Right ventricle myocardium inferior (tissue), 1 donor: ENCODE results near the gene ASMT. TPM values are rescaled to one million over a fixed set of nuclear protein-coding genes. Genes with fewer than 3 reads are reported as not detected.
"Not testable (repeated sequence)": the region's sequence is repeated elsewhere in the genome, so short reads cannot be mapped to it uniquely, and the experiment has no call there.

Experiments used
- ATAC-seq: fragments of 200-7000 bp; cut with Tn5 transposase; one replicate; pipeline ENCODE4 v1.9.1; 2020; ENCODE audit warnings: mild to moderate bottlenecking, moderate library complexity
- DNase-seq: peaks from one replicate; pipeline ENCODE4 v3.0.0; 2021; ENCODE audit errors: missing footprints
- intact Hi-C: fragments of 100-400 bp; cut with DNase I; formaldehyde crosslinking; loops from one replicate; pipeline ENCODE4 v1.11.0; 2022
- long read RNA-seq: library from polyadenylated mRNA; unstranded; transcript quantifications from one replicate; pipeline ENCODE4 v2.0.0, GENCODE V29; 2021
- total RNA-seq: library from RNA; stranded (reverse); fragmentation: NEBNext Ultra II Directional; extraction: Animal tissue kit (Norgen Biotek cat#: 25700); gene quantifications from one replicate; pipeline ENCODE4 v1.2.1, GENCODE V29; 2021
- donor health status: DM: no; HTN: yes; CAD: no; lungs with severe emphysema.

Gene ASMT, protein sequence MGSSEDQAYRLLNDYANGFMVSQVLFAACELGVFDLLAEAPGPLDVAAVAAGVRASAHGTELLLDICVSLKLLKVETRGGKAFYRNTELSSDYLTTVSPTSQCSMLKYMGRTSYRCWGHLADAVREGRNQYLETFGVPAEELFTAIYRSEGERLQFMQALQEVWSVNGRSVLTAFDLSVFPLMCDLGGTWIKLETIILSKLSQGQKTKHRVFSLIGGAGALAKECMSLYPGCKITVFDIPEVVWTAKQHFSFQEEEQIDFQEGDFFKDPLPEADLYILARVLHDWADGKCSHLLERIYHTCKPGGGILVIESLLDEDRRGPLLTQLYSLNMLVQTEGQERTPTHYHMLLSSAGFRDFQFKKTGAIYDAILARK
- total RNA-seq, result not detected
- long read RNA-seq, result 0 reads

DNA sequence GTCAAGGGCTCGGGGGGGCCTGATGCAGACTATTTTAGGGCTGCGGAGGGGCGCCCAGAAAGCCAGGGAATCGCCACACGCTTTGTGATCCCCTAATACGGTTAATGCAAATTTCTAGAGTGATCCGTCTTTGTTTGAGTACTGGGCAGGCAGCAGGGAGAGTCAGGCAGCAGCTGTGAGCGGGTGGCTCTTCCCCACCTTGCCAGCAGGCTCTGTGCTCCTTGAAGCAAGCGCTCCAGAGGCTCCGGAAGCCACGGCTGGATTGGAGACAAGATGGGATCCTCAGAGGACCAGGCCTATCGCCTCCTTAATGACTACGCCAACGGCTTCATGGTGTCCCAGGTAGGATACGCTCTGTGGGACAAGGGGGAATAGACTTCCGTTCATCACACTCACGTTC lies at the start of gene ASMT:
Gene ASMT (plus strand): TSS at position 133 of the 400 bp plus-strand sequence. CDS start 141 bp downstream, at position 274.
- intact Hi-C loops, result no loop called here
- ATAC-seq (no peak), DNase-seq (peak; percentile 39)

DNA sequence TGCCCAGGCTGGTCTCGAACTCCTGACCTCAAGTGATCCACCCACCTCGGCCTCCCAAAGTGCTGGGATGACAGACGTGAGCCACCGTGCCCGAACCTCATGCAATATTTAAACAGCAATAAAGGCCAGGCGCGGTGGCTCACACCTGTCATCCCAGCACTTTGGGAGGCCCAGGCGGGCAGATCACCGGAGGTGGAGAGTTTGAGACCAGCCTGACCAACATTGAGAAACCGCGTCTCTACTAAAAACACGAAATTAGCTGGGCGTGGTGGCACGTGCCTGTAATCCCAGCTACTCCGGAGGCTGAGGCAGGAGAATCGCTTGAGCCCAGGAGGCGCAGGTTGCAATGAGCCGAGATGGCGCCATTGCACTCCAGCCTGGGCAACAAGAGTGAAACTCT lies 40.7 kb upstream of the ASMT start:
- ATAC-seq, DNase-seq, intact Hi-C loops: not testable (repeated sequence)

DNA sequence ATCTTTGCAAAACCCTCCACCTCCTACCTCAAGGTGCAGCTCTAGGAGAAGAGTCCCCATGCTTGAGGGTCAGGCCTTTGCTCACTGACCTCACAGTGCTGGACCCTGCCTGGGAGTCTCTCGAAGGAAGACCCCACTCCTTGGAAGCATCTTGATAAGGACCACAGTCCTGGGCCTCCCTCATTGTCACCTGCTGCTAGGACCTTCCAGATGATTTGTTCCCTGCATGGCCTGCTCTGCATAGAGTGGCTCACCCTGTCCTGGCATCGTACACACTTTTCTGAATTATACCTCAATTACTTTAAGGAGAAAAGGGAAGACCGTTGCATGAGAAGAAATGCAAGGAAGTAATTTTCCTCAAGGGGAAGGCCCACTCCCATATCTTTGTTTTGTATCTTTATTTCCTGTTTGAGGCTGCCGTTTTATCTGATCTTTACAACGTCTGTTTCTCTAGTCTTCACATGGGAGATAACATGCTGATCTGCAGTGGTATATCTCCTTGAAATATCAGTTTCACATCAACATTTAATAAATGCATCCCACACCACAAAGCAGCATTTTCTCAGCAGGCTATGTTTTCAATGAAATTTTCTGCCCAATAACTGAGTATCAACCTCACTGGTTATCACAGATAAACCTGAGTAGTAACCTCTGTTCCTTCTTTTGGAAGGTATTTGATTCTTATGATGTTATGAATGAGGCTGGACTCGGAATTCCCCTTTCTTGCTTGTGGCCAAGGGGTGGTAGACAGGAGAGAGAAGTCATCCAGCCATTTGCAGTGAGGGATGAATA lies 38.5 kb upstream of the ASMT start:
- DNase-seq, result no peak
- intact Hi-C loops, result no loop called here
- no peak for ATAC-seq

DNA sequence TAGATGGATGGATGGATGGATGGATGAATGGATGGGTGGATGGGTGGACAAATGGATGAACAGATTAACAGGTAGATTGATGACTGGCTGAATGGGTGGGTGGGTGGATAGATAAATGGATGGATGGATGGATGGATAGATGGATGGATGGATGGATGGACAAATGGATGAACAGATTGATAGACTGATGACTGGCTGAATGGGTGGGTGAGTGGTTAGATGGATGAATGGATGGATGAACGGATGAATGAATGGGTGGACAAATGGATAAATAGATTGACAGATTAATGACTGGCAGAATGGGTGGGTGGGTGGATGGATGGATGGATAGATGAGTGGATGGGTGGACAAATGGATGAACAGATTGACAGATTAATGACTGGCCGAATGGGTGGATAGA lies 37.0 kb upstream of the ASMT start:
- ATAC-seq, result no peak
- no peak for DNase-seq
- intact Hi-C loops, result no loop called here

DNA sequence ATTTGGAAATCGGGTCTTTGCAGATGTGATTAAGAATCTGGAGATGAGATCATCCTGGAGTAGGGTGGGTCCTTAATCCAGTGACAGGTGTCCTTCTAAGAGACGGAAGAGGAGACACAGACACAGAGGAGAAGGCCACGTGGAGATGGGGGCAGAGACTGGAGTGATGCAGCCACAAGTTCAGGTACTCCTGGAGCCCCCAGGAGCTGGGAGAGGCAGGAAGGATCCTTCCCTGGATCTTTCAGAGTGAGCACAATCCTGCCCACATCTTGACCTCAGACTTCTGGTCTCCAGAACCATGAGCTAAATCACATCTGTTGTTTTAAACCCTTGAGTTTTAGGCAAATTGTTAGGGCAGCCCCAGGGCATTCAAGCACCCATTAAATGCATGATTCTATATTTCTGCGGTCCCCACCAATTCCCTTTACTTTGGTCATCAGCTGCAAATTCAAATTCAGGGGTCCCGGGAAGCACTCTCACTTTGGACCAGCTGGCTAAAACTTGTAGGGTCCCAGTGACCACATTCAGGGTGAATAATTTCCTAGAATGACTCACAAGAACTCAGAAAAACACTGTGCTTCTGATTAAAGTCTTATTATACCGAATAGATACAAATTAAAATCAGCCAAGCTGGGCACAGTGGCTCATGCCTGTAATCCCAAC lies 36.2 kb upstream of the ASMT start:
- ATAC-seq (no peak), DNase-seq (no peak)
- intact Hi-C loops, result no loop called here

DNA sequence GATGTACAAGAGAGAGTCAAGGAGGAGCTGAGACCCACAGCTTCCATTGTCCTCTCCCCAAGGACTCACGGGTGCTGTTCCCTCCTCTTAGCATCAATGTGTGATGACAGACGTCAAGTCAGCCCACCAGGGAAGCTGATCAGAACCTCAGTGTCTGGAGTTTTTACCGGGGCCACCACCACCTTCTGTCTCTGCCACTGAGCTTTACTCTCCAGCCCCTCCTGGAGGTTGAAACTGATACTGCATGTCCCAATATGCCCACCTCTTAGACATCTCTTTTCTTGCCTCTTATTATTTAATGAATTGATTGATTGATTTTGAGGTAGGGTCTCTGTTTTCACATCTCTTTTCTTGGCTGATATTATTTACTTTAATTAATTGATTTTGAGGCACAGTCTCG lies 33.7 kb upstream of the ASMT start:
- intact Hi-C loops, result loop anchor here (2.0 kb wide), 1 partner anchor 126 kb away; no protein-coding TSS in a partner anchor
- no peak for DNase-seq
- peak; percentile 44 for ATAC-seq

DNA sequence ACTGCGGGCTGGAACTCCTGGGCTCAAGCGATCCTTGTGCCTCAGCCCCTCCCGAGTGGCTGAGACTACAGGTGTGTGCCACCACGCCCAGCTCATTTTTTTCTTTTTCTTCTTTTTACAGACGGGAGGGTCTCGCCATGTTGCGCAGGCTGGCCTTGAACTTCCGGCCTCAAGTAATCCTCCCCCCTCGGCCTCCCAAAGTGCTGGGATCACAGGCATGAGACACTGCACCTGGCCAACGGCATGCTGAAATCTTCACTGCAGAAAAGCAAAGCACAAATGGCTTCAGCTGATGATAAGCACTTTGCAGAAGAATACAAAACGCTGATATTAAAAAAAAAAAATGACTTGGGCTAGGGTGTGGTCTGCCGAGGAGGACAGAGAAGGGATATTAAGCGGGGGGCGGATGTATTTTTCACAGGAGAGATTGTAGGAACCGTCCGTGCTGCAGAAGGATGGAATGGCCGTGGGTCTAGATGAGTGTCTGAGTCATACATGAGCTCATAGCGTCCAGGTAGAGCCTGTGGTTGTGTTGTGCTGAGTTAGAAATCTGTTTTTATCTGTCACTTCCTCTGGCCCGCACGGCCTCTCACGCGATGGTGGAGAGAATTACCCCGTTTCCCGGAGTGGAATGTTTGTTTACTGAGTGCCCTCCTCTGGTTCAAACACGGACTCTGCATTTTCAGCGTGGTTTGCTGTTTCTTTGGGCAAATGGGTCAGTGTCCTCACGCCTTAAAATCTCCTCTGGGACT lies 32.0 kb upstream of the ASMT start:
- intact Hi-C loops, result no loop called here
- ATAC-seq (no peak), DNase-seq (no peak)

DNA sequence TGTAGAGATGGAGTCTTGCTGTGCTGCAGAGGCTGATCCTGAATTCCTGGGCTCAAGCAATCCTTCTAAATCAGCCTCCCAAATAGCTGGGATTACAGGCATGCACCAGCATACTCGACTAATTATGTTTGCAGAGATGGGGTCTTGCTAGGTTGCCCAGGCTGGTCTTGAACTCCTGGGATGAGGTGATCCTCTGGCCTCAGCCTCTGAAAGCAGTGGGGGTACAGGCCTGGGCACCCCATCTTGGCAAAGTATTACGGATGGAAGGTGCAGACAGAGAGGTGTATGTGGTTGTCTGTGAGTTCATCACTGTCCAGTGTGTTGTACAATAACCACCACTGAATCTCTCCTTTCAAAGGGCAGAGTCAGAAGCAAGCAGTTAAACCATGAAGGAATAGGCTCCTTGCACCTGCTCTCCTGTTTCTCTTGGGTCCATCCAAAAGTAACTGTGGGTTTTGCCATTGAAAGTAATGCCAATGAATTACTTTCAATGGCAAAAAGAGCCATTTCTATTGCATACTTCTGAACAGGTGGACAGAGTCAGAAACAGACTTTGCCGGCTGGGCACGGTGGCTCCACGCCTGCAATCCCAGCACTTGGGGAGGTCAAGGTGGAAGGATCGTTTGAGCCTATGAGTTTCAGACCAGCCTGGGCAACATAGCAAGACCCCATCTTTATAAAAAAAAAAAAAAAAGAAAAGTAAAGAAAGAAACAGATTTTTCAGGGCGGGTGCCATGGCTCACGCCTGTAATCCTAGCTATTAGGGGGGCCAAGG lies 30.4 kb upstream of the ASMT start:
- intact Hi-C loops, result no loop called here
- DNase-seq (no peak), ATAC-seq (no peak)

DNA sequence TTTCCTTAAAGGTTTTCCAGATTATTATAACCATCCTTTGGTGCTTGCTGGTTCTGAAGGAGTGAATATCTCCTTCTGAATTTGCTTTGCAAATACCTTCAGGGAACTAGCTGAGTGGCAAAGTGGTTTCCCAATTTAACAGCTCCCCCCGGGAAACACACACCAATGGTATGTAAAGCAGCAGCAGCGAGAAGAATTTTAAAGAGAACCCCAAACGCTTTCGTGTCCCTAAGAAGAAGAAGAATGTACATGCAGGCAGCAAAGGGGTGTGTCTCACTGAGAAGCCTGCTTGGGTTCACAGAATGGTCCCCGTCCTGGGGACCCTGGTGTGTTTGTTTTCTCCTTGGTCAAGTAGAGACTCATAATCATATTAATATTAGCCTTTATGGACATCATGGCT lies 27.7 kb upstream of the ASMT start:
- intact Hi-C loops, result no loop called here
- ATAC-seq (no peak), DNase-seq (no peak)

DNA sequence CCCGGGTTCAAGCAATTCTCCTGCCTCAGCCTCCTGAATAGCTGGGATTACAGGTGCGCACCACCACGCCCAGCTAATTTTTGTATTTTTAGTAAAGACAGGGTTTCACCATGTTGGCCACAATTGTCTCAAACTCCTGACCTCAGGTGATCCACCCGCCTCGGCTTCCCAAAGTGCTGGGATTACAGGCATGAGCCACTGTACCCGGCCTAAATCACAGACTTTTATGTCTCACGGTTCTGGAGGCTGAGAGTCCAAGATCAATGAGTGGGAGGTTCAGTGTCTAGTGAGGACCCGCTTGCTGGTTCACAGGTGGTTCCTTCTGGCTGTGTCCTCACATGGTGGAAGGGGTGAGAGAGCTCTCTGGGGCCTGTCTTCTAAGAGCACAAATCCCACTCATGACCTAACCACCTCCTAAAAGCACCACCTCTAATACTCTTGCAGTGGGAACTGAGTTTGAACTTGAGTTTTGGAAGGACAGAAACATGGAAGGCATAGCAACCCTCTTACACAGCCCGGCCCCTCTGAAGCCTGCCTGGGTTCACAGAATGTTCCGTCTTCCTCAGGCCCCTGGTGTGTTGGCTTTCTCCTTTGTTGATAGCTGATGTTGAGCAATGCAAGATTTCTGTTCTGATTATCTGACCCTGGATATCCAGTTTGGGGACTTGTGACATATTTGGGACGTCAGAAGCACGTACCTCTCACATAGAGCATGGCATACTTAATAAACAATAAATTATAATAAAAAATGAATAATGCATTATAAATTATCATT lies 25.3 kb upstream of the ASMT start:
- intact Hi-C loops, result loop anchor here (2.0 to 5.0 kb wide), 2 partner anchors 137 to 197 kb away; partner anchors contain the start of genes ASMTL and SLC25A6
- no peak for DNase-seq
- no peak for ATAC-seq

DNA sequence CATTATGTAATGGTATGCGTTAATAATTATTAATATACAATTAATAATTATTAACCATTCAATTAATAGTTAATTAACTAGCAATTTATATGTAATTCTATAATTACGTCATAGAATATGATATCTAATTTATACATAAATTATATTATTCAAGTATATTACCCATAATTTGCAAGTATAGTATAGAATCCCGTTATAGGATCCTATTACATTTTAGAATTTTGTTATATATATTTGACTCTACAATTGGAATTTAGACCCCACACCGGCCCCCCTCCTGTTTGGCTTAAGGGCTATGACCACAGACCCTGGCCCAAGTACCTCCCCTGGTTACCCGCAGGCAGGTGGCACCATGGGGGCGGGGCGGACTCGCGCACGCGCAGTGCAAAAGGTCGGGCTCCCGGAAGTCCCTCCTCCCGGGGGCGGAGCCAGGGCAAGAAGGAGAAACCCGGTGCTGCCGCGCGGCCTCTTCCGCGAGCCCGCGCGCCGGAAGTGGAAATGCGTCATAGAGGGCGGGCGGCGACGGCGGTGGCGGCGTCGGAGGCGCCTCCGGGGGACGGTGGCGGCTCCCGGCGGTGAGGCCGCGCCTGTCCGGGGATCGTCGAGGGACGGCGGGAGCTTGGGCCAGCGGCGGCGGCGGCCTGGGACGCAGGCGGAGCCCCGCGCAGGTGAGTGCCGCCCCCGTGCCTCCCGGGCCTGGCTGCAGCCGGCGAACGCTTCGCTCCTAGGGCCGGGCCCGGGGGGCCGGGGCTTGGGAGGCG lies 23.6 kb upstream of the ASMT start, which contains the start of gene AKAP17A:
Gene AKAP17A (plus strand): TSS at position 503 of the 761 bp plus-strand sequence. CDS start 1,859 bp downstream, outside the sequence.
- ATAC-seq (peak; percentile 96), DNase-seq (peak; percentile 96)
- intact Hi-C loops, result loop anchor here (2.0 to 5.0 kb wide), 2 partner anchors 139 to 198 kb away; partner anchors contain the start of genes ASMTL and SLC25A6

DNA sequence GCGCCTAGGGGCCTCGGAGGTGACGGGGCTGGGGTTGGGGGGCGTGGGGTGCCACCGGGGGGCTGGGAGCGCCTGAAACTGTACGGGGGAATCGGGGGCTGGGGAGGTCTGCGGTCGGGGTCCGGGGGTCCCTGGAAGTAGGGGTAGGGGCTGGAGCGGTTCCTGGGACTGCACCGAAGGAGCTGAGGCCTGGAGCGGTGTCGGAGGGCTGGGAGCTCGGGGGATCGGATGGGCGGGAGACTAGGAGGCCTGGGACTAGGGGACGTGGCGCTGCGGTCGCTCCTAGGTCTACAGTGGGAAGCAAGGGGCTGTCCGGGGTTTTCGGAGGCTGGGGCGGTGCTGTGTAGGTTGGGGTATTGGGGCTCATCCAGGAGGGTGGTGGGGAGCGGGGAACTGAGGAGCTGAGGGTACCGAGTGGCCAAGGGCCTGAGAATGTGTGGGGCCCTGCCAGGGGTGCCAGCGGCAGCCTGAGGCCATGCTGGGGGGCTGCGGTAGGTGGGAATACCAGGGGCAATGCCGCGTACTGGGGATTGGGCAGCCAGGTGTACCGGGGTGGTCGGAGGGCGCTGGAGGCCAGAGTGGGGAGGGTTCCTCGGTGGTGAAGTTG lies 22.9 kb upstream of the ASMT start:
- intact Hi-C loops, result loop anchor here (2.0 to 5.0 kb wide), 2 partner anchors 140 to 199 kb away; partner anchors contain the start of genes ASMTL and SLC25A6
- no peak for DNase-seq
- ATAC-seq, result no peak

DNA sequence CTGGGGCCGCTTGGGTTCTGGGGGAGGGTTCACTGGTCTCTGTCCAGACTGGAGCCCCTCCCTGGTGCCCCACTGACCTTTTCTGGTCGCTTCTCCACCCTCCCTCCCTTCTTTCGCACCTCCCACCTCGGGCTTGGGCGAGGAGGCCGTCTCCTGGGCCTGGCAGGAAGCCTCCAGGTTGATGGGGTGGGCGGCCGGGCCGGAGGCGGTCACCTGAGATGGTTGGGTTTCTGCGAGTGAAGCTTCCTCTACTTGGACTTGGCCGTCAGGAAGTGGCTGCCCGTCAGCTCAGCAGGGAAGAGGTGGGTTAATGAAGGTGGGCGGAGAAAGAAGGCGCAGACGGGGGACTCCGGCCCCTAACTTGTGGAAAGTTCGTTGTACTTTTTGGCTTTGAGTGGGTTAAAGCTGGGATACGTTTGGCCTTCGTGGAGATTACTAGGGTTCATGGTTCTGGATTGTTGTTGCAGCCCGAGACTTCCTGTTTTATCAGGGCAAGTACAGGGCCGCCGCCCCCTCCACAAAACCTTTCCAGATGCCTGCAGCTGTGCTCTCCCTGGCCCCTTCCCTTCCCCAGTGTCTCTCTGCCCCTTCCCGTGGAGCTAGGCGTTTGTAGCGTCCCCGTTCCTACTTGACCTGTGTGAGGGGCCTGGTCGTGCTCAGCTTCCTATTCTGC lies 22.3 kb upstream of the ASMT start:
- DNase-seq (no peak), ATAC-seq (no peak)
- intact Hi-C loops, result loop anchor here (5.0 kb wide), 1 partner anchor 140 kb away; the partner anchor contains the start of gene ASMTL

DNA sequence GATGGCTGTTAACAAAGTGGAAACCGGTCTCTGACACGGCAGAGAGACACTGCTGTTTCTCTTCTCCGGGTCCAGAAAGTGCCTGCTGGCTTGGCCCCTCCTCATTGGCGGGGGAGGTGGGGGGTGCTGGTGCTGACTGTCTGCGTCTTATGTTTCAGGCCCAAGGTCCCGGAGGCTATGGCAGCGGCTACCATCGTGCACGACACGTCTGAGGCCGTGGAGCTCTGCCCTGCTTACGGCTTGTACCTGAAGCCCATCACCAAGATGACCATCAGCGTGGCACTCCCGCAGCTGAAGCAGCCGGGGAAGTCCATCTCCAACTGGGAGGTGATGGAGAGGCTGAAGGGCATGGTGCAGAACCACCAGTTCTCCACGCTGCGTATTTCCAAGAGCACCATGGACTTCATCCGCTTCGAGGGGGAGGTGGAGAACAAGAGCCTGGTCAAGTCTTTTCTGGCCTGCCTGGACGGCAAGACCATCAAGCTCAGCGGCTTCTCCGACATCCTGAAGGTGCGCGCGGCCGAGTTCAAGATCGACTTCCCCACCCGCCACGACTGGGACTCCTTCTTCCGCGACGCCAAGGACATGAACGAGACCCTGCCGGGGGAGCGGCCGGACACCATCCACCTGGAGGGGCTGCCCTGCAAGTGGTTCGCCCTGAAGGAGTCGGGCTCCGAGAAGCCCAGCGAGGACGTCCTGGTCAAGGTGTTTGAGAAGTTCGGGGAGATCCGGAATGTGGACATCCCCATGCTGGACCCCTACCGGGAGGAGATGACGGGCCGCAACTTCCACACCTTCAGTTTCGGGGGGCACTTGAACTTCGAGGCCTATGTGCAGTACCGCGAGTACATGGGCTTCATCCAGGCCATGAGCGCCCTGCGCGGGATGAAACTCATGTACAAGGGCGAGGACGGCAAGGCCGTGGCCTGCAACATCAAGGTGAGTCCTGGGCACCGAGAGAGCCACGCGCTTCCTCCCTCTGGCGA lies 21.3 kb upstream of the ASMT start:
- DNase-seq, result no peak
- intact Hi-C loops, result loop anchor here (5.0 kb wide), 1 partner anchor 141 kb away; the partner anchor contains the start of gene ASMTL
- no peak for ATAC-seq
